GM21381 (cell line): ENCODE results near the gene SLC9A9.
A peak's percentile ranks its signal among the peaks of the same experiment; 100 is the strongest.
"Not testable (repeated sequence)": the region's sequence is repeated elsewhere in the genome, so short reads cannot be mapped to it uniquely, and the experiment has no call there.

Source experiments
- ATAC-seq: cut with Tn5 transposase; IDR thresholded peaks from one replicate; pipeline ENCODE4 v1.9.1; 2021; ENCODE audit warnings: mild to moderate bottlenecking, moderate library complexity; ENCODE audit not compliant: unreplicated experiment

SLC9A9 gene

DNA sequence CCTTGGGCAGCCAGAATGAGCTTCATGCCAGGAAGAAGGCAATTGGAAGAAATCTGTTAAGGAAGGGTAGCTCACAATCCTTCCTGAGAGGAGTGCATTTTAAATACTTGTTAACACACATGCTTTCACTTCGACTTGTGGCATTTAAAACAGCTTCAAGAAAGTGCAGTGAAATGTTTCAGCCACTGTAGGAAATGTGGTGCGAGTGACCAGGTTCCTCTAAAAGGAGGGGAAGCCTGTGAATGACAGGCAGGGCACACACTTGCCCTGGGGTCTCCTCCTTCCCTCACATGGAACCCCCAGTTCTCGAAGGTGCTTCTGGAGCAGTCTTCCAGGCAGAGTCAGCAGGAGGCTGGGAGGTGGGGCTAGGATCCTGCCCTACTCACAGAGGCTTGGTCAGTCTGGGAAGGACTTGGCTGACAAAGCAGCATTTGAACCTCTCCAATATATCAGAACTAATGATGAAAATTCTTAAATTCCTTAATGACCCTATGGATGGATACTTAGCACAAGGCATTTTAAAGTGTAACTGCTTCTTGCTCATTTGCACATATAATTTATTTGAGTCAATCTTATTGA, 370.1 kb downstream of the SLC9A9 start:
- ATAC-seq, result no peak

DNA sequence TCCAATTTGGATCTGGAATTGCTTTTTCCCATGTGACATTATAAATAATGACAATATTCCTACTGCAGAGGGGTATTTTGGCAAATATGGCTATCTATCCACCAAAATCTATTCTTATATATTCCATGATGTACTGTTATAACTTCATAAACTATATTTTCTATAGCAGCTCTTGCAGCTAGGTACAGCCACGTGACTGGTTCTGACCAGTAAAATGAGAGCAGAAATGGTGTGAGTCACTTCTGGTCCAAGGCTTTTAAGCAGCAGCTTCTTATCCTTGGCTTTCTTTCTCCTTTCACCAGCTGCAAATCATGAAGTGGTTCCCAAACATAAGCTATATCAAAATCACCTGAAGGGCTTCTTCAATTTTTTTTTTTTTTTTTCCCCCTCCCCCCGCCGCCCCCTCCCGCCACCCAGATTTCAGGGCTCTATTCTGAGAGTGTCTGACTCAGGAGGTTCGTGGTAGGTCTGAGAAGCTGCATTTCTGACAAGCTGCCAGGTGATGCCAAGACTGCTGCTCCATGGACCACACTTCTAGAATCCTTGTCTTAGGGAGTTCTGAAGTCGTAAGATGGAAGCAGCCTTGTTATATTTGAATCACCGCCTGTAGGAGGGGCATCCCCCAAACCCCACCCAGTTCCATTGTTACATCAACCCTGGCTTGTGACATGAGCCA, 371.2 kb downstream of the SLC9A9 start:
- no peak for ATAC-seq

DNA sequence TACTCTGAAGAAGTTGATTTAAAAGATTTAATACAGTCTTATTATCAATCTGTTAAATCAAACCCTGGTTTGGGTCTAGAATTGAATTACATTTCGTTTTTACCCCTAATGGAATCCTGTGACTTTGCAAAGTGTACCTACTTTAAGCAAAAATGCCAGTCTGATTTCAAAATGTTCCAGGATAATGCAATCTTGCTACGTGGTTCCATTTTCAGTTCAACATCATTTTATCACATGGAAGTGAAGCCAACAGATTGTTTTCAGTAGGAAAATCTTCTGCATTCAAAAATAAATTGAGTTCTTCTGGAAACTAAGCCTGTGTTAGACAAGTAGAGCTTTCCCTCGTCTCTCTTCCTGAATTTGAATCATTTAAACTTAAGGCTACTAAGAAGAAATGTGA, 372.3 kb downstream of the SLC9A9 start:
- ATAC-seq, result no peak

DNA sequence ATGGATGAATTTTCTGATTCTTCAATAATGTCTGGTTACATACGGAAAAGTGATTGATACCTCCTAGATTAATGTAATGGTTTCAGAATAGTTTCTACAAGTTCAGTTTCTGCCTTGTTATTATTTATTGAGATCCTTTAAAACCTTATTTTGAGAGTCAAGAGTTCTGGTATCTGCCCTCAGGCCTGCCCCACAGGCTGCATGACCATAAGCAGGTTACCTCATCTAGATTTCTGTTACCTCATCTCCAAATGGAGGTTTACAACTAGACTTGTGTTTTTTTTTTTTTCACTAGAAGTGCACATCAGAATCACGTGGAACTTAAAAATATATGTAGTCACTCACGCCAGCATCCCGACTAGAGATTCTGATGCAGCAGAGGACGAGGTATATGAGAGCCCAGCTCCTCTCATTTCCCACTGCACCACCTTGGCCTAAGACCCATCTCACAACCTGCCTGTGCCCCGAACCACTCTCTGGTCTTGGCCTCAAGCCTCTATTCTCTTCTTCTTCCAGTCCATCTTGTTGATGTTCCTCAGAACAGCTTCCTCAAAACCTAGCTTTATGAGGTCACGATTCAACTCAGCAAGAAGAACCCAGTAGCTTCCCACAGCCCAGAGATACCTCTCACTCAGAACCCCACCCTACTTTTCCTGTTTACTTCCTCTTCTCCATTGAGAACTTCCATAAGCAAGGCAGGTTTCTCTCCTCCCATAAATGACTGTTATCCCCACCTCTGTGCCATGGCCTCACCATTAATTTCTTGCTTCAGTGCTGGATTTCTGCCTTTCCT, 375.3 kb downstream of the SLC9A9 start:
- ATAC-seq, result no peak

DNA sequence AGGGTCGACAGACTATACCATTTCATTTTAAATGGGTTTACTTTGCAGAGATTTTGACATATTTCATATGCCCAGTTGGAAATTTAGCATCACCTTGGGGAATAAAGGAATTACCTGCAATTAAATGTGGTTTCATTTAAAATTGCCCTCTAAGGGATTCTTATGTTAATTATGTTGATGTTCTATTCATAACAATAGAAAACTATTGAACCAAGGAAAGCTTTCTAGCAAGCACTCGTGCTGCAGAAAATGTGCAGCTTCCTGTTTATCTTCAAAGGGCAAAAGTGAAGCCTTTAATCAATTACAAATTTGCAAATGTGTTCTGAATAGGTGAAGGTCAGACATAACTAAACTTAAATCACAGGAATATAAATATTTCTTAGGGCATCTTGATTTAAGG, 376.6 kb downstream of the SLC9A9 start:
- no peak for ATAC-seq

DNA sequence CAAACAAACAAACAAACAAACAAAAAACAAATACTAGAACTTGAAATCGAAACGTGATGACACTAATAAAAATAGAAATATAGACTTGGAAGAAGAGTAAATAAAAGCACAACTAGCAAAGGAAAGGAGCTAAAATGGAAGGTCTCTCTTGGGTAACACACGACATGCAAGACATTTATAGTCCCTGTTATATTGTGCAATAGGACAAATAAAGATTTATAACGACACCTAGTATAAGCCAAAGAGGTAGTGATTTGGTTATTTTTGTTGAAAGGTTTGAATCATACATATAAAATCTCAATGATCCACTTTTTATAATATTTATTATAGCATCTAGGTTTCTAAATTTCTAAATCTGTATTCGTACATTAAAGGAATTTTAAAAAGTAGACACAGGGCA, 379.1 kb downstream of the SLC9A9 start:
- ATAC-seq, result no peak

DNA sequence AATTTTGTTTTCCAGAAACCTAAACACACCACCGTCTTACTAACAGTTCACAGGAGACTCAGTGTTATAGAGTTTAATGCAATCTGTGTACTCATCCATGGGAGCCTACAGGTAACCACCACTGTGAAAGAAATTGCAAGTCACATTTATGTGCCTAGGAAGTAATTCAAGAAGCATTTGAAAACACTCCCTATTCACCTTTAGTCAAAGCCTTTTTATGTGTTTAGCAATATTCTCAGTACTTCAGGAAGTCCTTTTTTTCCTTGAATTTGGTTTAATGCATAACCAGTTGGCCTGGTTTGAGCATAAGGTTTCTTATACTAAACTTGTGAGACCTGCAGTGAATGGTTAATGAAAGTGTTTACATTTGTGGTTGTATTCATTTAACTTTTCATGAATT, 382.6 kb downstream of the SLC9A9 start:
- no peak for ATAC-seq

DNA sequence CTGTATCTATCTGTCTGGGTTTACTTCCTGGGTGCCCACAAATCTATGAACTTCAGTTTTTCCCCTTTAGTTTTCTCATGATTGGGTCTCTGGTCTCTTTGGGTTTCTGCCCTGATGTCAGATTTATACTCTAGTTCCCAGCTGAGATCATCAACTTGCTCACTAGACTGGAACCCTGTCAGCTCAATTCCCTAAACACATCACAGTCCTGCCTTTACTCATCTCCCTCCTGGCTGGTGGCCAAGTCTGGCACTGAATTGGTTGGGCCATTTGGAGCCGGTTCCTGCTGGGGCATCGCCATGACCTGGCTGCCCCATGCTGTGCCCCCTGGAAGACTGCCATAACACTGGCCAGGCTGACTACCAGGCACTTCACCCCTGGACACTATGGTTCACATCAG, 383.4 kb downstream of the SLC9A9 start:
- peak; percentile 68 for ATAC-seq

DNA sequence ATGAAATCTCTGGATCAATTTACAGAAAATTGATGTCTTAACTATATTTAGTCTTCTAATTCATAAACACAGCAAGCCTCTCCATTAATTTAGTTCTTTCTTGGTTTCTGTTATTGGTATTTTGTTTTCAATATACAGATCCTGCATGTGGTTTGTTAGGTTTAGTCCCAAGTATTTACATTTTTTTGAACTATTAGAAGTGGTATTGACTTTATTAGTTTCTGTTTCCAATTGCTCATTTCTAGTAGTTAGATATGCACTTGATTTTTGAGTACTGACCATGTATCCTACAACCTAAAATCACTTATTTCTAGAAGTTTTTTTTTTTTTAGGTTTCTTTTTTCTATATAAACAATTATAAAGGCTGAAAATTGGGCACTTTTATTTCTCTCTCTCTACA, 392.8 kb downstream of the SLC9A9 start:
- ATAC-seq, result no peak

DNA sequence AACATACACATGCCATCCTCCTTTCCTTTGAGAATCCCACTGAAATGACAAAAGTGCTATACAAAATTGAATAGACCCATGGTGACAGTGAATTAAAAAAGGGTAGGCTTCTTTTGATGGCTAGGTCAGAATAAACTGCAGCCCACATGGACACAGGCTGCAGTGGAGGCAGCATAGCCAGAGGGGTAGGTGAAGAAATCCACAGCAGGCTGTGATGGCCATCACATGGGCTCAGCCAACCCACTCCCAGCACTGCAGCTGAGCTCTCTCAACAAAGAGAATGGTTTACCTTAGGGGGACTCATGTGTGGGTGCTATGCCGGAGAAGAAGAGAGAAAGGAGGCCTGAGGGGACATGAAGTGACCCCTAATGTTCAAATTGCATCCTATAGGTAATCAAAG, 397.6 kb downstream of the SLC9A9 start:
- ATAC-seq, result no peak

DNA sequence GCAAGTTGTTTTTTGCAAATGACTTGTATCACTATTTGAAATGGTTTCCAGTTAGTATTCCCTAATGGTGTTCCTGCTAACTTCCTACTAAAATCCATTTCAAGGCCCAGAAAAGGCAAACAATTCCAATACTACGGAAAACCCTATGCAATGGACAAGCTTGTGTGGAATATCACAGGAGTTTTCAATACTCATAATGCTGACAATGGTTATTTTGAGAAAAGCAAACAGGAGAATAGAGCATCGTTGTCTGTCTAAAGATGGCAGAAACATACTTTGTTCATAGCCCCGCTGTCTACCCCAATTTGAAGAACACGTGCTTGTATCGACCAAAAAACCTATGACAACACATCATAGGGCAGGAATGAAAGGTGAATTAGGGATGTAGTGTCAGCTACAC, 400.8 kb downstream of the SLC9A9 start:
- ATAC-seq, result no peak

DNA sequence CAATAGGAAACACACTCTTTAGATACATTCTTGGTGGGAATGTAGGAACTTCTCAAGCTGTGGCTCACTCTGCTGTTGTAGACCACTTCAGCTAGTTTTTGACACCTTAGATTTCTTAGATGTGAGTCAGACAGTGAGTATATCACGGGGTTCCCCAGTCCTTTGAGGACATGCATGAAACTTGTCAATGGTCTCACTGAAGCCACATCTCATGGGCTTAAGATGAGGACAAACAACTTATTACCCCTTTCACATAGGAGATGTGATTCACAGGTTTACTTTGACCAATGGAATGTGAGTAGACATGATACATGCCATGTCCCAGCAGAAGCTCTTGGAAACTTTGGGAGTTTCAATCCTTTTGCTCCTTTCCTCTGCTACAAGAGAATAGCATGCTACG, 403.1 kb downstream of the SLC9A9 start:
- ATAC-seq, result peak; percentile 85

DNA sequence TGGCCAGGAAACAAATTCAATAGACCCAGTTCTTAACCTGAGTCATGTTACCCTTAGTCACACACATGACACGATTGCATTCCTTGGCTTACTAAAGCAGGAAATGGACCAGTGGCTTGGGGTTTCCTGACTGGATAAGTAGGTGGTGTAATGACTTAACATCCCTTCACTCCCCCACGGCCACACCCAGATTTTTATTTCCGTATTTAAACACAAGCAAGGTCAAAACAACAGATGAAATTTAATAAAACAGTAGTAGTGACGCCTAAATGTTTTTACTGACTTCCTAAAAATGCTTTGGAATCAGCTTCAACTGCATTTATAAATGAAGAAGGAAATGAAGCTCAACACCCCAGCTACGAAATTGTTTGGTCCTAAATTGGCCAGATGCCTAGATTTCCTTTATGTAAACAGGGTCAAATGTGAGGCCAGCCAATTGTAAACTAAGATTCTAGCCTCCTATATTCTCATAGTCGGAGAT, 404.4 kb downstream of the SLC9A9 start:
- ATAC-seq, result no peak

DNA sequence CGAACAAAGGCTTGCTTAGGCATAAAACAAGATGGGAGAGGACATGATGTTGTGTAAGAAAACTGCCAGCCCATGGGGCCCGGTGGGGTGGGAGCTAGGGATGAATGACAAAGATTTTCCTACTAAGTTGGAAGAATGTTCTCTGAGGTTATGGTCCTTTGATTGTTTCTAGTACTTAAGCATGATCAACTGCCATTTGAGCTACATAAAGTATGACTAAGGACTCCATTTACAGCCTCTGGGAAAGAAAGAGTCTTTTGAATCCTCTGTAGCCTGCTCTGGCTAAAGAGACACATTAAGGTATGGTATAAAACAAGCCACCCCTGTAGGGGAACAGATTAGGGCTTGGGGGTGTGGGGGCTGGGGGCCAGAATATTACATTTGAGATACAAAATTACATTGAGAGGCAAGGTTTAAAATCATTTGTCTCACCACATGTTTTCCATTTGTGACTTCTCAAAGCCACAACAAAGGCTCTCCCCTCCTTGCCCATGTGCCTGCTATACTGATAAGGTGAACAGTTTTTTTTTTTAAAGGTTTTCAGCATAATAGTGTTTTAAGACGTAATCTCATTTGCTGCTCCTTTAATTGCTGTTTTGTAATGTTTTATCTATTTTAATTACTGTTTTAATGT, 405.3 kb downstream of the SLC9A9 start:
- no peak for ATAC-seq

DNA sequence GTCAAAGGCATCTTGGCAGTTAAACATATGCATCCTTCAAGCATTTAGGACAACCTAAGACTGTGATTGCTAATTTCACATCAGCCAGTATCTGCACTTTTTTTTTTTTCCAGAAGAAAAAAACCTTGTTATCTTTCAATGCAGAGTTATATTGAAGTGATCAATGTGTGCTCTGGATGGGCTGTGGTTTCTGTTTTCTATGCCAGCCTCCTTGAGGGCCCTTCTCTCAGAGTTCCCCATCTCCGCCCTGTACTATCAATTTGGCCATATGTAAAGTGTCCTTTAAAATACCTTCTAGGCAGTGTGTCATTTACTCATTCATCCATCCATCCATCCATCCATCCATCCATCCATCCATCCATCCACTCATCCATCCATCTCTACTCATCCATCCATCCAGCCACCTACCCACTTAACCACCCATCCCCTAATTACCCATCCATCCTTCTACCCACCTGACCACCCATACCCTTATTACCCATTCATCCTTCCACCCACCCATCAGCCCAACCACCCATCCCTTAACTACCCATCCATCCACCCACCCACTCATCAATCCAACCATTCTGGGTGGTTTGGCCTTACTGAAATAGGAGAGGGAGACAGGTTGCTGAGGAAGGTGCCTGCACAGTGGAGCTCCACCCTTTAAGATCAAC, 406.6 kb downstream of the SLC9A9 start:
- ATAC-seq, result no peak

DNA sequence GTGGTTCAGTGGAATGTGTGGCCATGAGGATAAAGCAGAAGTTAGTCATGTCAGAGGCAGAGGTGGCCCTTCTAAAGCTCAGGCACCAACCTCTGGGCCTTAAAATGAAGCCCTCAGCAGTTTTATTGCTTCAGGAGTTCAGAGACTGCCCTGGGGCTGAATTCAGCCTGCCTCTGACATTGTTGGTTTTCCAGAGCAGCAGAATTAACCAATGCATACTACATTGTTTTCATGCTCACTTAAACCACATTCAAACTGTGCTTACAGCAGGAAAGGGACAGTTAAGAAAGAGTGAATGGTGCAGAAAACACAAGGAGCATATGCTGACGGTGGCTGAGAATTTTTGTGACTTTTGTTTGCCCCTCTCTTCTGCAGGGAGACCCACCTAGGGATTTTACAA, 408.5 kb downstream of the SLC9A9 start:
- ATAC-seq, result no peak

DNA sequence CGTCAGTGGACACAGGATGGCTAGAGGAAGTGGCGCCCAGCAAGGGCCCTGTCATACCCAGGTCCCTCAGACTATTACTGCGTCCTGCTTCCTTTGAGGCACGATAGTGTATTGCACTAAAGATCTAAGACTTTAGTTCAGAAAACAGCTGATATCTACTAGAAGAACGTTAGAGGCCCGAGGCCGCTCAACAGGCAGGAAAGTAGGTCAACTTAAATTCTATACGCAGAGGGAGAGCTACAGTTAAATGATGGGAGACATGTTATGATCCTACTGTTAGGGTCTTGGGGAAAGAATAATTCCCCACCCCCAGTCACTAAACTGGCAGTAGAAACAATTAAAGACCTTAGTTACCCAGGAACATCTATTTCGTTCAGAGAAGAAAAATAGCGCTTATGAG, 410.9 kb downstream of the SLC9A9 start:
- no peak for ATAC-seq

DNA sequence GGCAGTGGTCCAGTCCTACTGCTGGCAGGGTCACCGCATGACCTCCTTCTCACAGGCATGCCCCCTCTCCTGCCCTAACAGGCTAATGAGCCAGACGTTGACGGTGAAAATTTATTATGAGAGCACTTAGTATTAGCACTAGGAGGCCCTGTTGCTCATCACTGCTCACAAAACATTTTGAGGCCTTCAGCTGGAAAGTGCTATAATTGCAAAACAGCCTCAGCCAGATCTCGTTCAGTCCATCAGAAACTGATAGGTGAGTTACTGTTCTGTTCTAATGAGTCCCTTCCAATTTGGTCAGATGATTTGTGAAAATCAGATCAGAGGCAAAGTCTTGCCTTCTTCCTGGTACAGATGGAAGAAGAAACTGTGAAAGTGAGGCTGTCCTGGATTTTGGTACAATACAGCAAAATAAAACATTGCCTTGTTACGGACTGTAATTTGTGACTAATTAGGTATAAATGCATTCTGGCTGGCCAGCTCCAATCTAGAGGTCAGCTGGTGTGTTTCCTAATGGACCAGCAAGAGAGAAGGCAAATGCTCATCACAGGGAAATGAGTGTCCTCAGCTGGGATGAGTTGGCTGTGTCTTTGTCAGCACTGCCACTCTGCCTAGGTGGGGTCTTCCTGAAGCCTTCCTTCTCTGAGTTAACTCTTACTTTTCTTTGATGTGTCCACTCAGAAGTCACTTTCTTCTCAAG, 411.9 kb downstream of the SLC9A9 start:
- no peak for ATAC-seq

DNA sequence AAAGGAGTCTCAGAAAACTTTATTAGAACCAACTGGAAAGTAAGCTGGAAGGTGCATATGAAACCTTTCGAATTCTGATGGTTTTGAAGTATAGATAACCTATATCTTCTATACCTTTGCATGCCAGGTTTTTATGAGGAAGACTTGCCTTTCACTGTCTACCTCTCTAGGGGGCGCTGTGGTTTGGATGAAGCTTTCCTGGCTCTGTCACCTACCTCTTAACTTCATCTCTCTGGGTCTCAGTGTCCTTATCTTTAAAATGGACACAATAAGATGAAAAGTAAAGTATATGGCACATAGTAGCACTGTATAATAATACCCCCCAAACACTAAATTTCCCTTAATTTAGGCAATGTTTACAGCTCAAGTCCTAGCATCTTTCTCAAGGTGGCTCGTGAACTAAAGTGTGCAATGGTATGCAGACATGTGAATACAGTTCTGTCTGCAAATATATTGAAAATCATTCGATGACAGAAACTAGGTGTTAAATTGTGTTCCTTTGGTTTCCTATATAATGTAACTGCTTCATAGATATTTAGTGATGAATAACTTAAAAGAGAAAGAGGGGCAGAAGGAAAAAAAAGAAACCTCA, 414.4 kb downstream of the SLC9A9 start:
- no peak for ATAC-seq

DNA sequence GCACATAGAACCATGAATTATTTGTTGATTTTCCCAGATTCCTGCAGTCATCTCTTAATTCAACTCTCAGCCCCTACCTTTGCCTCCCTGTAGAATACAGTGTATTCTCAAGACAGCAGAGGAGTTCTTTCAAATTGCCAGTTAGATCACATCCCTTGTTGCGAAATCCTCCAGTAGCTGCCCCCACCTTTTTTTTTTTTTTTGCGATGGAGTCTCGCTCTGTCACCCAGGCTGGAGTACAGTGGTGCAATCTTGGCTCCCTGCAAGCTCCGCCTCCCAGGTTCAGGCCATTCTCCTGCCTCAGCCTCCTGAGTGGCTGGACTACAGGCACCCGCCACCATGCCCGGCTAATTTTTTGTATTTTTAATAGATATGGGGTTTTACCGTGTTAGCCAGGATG, 417.0 kb downstream of the SLC9A9 start:
- not testable (repeated sequence) for ATAC-seq
